ENCODE results near the gene OMA1.

Gene OMA1

DNA sequence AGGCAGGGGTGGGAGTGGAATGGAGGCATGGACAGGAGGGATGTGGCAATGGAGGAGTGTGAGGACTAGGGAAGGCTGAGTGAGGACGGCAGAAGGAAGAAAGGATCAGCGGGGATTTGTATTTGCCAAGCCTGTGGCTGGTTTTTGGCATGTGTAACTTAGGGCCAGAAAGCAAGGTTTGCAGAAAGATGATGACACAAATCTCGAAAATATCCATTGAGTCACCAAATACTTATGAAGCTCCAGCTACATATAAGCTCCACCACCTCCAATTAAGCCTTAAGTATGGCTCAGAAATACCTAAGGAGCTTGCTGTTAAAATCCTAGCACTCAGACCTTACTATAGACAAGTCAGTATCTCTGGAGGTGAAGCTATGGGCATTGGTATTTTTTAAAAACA is 90.1 kb downstream of the OMA1 start:
- DNase-seq, result no peak

DNA sequence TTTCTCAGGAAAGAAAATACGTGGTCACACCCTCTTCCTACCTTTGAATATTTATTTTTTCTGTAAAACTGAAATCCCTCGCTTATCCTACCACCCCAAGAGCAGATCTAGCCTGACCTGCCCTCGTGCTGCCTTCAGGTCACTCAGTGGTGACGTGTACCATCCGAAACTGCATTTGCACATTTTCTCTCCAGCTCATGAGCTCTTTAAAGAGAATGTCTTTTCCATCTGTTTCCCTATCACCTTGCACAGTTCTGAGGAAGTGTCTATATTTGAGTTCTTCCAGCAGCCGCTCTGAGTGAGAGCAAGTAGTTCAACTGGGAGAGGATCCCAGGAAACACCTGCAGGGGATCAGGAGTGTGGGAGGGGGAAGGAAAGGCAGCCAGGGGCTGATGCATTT is 91.7 kb downstream of the OMA1 start:
- DNase-seq, result no peak

DNA sequence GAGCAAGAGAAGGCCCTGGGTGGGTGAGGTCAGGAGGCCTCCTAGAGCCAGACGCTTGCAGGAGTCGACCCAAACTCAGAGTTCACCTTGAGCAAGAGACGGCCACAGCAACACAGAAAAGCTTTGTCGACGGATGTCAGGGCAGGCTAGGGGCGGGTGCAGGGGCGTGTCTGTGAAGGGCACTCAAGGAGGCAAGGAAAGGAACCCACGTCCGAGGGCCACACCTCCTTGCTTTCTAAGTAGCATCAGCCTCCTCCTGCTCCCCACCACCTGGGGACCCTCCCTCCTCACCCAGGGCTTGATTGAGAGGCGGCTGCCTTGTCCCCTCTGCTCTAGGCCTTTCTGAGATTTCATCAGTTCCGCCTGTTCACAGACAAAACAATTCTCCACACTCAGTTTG is 92.1 kb downstream of the OMA1 start:
- no peak for DNase-seq

DNA sequence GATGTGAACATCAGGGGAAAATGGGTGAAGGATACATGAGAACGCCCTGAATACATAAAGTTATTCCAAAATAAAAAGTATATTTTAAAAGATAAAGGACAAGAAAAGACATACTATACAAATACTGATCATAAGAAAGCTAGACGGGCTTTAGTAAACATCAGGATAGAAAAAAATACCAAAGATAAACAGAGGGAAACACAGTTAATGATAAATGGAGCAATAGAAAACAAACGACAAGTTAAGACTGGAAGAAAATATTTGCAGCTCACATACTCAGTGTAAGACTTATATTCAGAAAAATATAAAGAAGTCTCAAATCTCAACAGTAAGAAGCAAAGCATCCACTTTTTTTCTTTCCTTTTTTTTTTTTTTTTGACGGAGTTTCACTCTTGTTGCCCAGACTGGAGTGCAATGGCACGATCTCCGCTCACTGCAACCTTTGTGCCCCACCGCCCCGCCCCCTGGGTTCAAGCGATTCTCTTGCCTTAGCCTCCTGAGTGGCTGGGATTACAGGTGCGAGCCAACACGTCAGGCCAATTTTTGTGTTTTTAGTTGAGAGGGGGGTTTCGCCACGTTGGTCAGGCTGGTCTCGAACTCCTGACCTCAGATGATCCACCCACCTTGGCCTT is 94.8 kb downstream of the OMA1 start:
- DNase-seq, result no peak

DNA sequence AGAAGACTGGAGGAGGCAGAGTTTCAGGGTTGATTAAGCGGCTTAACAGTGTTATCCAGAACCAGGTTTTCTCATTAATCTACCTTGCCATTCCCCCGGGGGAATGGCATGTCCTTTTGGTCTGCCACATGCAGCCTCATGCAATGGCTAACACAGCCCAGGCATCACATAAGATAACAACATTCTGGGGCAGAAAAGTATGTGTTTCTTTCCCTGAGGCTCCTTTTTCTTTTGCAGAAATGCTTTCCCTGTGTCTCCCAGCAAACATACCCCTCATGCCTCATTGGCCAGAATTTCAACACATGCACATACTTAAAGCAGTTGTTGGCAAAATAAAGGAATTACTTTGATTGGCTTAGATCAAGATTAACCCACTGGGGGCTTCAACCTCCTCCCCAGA is 98.6 kb downstream of the OMA1 start:
- no peak for DNase-seq

DNA sequence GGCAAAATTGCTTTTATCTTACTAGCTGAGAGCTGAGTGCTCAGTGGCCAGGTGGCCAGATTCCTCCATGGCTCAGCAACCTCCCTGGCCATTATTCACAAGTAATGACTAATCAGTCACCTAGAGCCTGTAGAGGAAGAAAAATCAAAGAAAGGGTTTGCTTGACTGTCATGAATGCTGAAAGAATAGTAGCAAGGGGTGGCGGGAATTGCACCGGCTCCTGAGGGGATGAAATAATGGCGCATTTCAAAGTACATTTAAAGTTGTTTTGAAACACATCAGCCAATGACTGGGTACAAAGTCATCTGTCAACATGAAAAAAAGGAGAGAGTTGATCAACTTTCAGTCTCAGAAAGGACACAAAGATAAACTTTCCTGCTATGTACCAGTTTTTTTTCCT is 99.5 kb downstream of the OMA1 start:
- DNase-seq, result no peak

DNA sequence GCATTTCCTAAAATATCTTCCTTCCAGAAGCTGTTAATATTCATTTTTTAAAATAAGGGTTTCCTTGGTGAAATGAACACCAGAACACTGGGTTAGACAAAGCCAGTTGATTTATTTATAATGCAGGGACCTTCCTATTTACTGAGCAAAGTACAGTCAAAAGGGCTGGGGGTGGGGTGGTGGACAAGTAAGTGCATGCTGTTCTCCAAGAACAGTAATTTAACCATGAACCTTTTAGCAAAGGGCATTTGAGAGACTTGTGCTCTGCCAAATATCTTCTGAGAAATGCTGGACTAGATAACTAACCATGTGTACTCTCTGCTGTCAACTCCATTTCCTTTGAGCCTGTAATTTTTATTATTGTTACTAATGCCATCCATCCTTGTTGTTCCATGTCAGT is 100.2 kb downstream of the OMA1 start:
- DNase-seq, result no peak

DNA sequence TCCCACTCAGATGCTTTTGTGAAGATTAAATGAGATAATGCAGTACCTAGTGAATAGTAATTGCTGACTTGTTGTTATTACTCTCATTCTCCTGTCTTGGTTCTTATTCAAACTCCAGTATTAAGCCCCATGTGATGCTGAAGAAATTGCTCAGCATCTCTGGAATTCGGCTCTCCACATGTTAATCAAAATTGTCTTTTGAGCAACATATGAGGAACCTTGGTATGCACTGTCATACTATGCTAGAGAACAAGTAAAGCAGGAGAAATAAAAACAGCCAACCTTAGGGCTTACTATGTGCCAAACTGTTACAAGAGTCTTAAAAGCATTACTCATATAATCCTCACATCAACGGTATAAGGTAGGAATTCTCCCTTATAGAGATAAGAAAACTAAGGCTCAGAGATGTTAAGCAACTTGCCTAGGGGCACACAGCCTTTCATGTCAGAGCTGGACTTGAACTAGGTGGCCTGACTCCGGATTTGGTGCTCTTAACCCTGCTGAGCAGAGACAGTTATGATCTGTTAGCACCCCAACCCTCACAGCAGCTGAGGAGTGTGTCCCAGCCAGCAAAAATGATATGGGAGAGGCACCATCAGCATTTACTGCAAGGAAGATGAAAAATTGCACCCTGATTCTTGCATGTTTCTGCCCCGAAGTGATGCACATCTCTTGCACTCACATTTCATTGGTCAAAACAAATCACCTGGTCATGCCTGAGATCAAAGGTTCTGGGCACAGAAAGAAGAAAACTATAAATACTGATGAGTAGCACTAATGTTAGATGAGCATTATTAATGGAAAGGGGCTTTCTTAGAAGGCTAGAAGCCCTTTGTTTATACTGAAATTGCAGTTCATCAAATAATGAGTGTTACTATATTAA is 102.3 kb downstream of the OMA1 start:
- no peak for DNase-seq

DNA sequence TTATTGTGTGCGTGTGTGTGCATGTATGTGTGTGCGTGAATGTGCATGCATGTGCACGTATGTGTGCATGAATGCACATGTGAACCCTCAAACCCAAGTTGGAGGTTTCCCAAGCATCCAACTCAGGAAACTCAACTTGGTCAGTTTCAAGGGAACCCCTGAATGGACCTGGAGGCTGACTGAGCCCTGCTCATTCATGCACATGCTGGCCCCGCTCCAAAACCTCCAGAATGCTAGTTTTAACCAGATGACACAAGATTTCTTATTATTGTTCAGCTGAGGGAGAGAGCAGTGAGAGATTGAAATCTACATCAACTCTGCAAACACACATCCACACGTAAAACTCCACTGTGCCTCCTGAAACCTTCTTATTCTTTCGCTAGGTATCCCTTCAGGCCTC is 104.4 kb downstream of the OMA1 start:
- no peak for DNase-seq

DNA sequence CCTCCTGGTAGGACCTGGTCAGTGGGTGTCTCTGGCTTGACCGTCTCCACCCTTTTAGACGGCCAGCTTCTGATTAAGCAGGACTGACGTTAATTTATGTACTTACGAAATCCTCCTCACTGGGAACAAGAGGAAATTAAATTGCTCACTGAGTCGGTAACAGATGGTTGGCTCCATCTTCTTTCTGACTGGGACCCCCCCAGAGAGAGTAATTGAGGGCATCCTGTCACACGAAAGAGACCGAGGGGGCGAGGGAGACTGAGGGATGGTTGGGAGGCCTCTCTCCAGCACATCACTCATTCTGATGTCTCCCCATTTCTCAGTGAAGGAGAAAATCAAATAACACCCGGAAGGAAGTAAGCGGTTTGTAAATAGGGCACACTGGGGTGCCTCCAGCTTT is 104.8 kb downstream of the OMA1 start:
- no peak for DNase-seq

DNA sequence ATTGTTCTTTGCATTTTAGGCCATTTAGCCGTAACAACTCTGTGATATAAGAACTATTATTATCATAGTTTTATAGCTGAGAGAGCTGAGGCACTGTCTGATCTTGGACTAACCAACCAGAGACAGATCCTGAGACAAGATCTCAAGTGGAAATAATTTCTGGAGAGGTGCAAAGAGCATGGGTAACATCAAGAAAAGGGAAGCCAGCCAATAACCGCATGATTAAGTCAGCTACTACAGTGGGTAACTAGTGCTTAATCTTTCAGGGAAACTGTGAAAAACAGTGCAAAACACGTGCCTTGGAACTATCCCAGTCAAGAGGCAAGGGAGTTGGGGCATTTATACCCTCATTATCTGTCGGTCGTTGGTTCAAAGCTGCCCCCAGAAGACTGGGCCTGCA is 105.8 kb downstream of the OMA1 start:
- DNase-seq, result no peak

DNA sequence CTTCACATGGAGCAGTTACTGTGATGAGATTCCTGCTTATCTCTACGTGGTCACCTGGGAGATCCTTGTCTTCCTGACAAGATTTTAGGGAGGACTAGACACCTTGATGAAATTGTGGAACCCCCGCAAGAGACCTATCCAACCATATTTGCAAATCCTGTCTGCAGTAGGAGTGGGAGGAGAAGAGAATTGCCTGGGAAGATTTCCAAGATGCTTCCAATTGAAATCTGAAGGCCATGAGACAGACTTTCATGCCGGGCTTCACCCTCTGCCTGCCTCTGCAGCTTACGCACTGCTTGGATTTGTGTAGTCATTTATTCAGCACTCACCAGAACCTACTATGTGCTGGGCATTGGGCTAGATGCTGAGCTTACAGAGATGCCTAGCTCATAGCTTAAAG is 106.6 kb downstream of the OMA1 start:
- no peak for DNase-seq

DNA sequence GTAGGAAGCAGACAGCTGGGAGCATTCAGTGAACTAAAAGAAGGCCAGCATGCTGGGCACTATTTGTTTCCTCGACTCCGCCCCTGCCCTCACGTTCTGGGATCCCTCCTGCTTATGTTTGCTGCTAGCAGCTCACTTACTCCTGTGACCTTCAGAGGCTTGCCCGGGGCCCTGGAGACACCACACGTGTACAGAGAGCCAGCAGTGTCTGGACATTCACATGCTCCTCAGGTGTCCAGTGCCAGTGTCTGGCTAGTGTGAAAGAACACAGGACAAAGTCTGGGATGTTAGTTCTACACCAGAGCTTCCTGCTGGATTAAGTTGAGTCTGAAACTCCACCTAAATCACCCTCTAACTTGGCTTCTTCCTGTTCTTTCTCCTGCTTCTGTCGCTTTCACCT is 108.1 kb downstream of the OMA1 start:
- DNase-seq, result no peak

DNA sequence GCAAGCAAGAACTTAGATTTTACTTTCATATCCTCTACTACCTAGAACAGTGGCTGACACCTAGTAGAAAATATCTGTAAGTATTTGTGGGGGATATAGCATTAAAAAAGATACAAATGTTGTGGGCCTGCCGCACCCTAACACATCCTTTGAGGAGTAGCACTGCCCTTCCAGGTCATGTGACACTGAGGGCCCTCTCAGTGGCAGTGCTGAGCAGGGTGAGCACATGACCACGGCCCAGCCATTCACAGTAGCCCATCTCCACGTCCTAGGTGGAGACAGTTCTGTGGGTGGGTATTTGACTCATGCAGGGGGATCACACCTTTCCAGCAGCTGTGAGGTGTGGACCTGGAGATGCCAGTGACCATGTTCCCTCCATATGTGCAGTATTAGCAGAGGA is 108.9 kb downstream of the OMA1 start:
- DNase-seq, result no peak

DNA sequence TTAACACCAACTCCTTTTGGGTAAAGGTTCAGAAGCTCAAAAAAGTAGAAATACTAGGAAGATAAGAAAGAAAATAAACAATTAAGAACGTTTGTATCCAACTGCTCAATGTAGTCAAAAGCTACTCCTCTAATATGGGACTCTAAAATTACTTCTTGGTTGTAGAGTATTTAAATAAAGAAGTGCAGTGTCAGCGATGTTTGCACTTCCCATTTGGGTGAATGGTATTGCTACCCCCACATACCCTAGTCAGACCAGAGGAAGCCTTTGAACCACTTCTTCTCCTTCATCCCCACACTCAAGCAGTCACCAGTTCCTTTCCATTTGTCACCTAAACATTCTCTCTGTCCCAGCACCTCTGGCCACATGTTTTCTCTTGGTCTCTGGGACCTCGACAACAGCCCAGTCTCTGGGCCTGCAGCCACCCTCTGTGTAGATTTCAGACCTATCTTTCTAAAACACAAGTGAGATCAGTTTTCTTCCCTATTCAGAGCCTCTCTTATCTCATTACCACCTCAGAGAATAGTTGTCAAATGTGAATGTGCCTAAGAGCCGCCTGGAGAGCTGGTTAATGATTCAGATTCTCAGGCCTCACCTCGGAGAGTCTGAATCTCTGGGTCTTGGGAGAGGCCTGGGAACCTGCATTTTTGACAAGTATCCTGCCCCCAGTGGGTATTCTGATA is 109.8 kb downstream of the OMA1 start:
- DNase-seq, result no peak

DNA sequence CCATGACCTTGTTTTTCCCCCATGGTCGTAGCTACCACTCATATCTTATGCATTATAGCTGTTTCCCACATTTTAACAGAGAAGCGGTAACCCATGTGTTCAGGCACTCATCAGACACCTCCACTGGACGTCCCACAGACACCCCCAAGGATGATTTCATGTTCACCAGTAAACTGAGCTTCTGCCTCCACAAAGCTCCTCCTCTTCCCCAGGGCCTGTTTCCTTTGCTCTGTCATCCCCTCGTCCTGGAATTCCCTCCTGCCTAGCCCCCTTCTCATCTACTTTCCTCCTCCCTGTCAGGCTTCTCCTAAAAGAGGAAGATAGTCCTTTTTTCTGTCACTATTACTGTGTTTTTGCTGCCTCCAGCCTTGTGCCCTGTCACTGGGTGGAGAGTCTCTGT is 111.2 kb downstream of the OMA1 start:
- no peak for DNase-seq

DNA sequence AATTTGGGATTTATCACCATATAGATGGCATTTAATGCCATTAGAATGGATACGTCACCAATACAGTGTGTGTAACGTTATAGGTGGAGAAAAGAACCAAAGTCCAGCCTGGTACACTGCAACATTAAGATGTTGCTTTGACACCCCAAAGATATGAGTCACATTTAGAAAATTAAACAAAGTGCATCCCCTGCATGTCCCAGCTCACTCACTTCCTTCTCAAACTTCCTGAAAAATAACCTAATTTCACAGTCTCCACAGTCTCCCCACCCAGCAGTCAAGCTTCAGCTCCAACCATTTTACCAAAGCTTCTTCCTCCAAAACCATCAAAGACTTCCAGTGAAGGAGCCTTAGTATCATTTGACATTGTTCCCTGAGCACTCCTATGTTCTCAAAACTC is 111.9 kb downstream of the OMA1 start:
- DNase-seq, result no peak

DNA sequence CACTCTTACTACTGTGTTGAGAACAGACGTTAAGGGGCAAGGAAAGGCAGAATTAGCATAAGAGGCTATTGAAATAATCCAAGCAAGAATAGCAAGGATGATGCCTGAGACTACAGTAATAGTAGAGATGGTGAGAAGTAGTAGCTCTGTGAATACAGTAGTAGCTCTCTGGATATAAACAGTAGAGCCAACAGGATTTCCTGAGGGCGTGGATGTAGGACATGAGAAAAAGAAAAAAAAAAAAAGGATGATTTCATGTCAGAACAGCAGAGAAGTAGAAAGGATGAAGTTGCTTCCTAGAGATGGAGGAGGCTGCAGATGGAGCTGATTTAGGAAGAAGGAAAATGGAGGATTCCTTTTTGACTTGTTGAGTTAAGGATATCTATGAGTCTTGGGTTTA is 112.3 kb downstream of the OMA1 start:
- no peak for DNase-seq

DNA sequence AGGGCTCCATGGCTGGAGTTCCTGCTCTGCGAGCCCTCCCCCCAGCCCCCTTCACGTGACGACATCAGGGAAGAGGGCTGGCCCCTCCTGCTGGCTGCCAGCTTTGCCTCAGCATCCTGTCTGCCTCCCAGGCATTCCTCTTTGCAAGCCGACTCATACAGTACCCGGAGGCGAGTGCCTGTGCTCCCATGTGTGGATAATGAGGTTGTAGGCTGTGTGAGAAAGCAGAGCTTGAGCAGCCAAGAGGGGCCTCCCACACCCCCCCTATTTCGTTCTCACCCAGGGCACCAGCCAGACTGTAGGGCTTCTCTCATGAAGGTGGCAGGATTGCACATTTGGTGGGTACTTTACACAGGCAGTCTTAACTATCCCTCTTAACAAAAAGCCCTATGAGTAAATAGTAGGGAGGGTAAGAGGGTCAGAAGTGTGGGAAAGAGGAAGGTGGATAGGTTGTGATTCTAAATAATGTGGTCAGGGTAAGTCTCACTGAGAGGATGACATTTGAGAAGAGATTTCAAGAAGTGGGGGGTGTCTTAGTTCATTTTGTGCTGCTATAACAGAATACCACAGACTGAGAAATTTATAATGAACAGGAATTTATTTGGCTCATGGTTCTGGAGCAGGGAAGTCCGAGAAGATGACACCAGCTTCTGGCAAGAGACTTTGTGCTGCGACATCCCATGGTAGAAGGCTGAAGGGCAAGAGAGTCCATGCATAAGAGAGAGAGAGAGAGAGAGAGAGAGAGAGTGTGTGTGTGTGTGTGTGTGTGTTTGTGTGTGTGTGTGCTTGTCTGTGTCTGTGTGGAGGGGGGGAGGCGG is 113.5 kb downstream of the OMA1 start:
- DNase-seq, result no peak

DNA sequence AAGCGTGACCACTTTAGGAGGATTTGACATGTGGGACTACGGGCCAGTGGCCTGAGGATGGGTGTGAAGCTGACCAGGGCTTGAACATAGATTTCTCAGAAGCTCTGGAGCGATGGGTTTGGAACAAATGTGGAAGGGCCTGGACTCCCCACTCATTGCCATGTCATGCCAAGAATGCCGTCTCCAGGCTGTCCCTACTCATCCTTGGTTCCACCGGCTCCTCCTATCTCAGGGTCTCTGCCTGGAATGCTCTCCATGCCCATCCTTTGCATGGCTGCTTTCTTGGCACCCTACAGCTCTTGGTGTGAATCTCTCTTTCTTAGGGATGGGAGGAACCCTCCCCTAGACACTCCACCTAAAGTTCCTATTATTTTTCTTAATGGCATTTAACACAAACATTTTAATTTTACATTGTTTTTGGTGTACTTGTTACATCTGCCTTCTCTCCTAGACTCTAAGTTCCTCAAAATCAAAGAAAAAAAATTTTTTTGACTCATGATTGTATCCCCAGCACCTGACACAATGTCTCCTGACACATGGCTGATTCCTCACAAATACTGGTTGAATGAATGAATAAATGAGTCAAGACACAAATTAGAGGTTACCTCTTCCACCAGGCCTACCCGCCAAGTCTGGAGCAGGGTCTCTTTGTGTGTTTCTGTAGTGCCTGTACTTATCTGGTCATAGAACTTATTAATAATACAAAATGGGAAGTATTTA is 114.5 kb downstream of the OMA1 start:
- DNase-seq, result no peak

All from NCI-H1105 treated with DMSO at 0.1 percent for 48 hours (cell line).